ENCODE measurements around the gene FATE1.

The FATE1 gene

GRCh38 chrX:151743651-151744470 lies 28.0 kb downstream of the FATE1 start:
- DNase-seq (ENCODE audit: low read depth) = no peak

GRCh38 chrX:151745651-151746050 lies 29.8 kb downstream of the FATE1 start:
- DNase-seq (ENCODE audit: low read depth) = no peak

GRCh38 chrX:151746502-151746901 lies 30.7 kb downstream of the FATE1 start:
- DNase-seq (ENCODE audit: low read depth) = no peak

- DNase-seq (ENCODE audit: low read depth) = no peak
These were observed 34.7 kb downstream of the FATE1 start for GRCh38 chrX:151750511-151750910.

GRCh38 chrX:151752847-151753246 lies 37.0 kb downstream of the FATE1 start:
- DNase-seq (ENCODE audit: low read depth) = no peak

- no peak for DNase-seq (ENCODE audit: low read depth)
These were observed 37.6 kb downstream of the FATE1 start for GRCh38 chrX:151753313-151754046.

GRCh38 chrX:151754047-151754429 lies 38.2 kb downstream of the FATE1 start:
- no peak for DNase-seq (ENCODE audit: low read depth)

GRCh38 chrX:151754641-151755215 lies 38.9 kb downstream of the FATE1 start:
- DNase-seq (ENCODE audit: low read depth) = no peak

GRCh38 chrX:151759041-151759708 lies 43.3 kb downstream of the FATE1 start:
- DNase-seq (ENCODE audit: low read depth) = no peak

GRCh38 chrX:151762802-151763201 lies 47.0 kb downstream of the FATE1 start:
- DNase-seq (ENCODE audit: low read depth) = no peak

- no peak for DNase-seq (ENCODE audit: low read depth)
These were observed 47.9 kb downstream of the FATE1 start for GRCh38 chrX:151763711-151764110.

GRCh38 chrX:151765026-151765425 lies 49.2 kb downstream of the FATE1 start:
- no peak for DNase-seq (ENCODE audit: low read depth)

- DNase-seq (ENCODE audit: low read depth) = no peak
These were observed 55.9 kb downstream of the FATE1 start for GRCh38 chrX:151771726-151772125.

Data from T-helper 22 cell (primary cell).